Heart right ventricle (tissue), 16 donors: ENCODE data around the gene FBLIM1. TPM values are rescaled to one million over a fixed set of nuclear protein-coding genes. Genes with fewer than 3 reads are reported as not detected.
A peak's percentile ranks its signal among the peaks of the same experiment; 100 is the strongest.

Experiments
- ATAC-seq, 8 donors: fragments of 200-7000 bp; cut with Tn5 transposase; one replicate each; pipeline ENCODE4 v1.9.1; 2020; ENCODE audit warnings: mild to moderate bottlenecking in 8 of 8, moderate library complexity in 8 of 8, moderate number of reproducible peaks in 1 of 8
- DNase-seq, 2 donors: peaks; one replicate each; pipeline ENCODE4 v3.0.0-alpha.2; 2020
- H3K27ac ChIP-seq, 10 donors: fragments of 200-600 bp; sonication (generic) in 2 of 10; one replicate each; pipeline versions ENCODE4 v1.5.0 to v1.8.0; 2020 to 2022; ENCODE audit warnings: mild to moderate bottlenecking in 3 of 10
- H3K27me3 ChIP-seq, 7 donors: fragments of 200-600 bp; one replicate each; pipeline ENCODE4 v1.8.0; 2021 to 2022; ENCODE audit warnings: mild to moderate bottlenecking in 2 of 7
- H3K36me3 ChIP-seq, 9 donors: fragments of 200-600 bp; sonication (generic) in 1 of 9; one replicate each; pipeline versions ENCODE4 v1.5.0 to v1.8.0; 2020 to 2022; ENCODE audit warnings: mild to moderate bottlenecking in 2 of 9
- H3K4me1 ChIP-seq, 9 donors: fragments of 200-600 bp; sonication (generic) in 1 of 9; one replicate each; pipeline versions ENCODE4 v1.5.0 to v1.8.0; 2020 to 2022; ENCODE audit warnings: mild to moderate bottlenecking in 4 of 9
- H3K4me3 ChIP-seq, 10 donors: fragments of 200-600 bp; sonication (generic) in 2 of 10; one replicate each; pipeline versions ENCODE4 v1.5.0 to v1.8.0; 2020 to 2022; ENCODE audit warnings: mild to moderate bottlenecking in 7 of 10, moderate library complexity in 2 of 10
- H3K9me3 ChIP-seq, 11 donors: fragments of 200-600 bp in 10 of 11; sonication (generic) in 2 of 11; one replicate each; pipeline versions ENCODE4 v1.5.0 to v1.8.0; 2013 to 2022; ENCODE audit warnings: mild to moderate bottlenecking in 2 of 11, control low read depth in 1 of 11, moderate library complexity in 1 of 11
- WGBS, 2 donors: extraction: QIAGEN DNeasy Blood & Tissue Kit; methylation state at CpG; one replicate each; pipeline ENCODE4 v1.1.7; 2013; ENCODE audit warnings: inconsistent platforms in 1 of 2; 5-methylcytosine and 5-hydroxymethylcytosine counted together
- intact Hi-C, 10 donors: fragments of 100-400 bp; cut with DNase I; formaldehyde crosslinking; loops; one replicate each; pipeline versions ENCODE4 v1.11.1 to v1.14.2; 2022
- polyA plus RNA-seq, 2 donors: library from polyadenylated mRNA; stranded (reverse); fragments of 200-250 nt; gene quantifications; one replicate each; pipeline ENCODE4 v1.2.3, GENCODE V29; 2013
- total RNA-seq, 10 donors: library from RNA; stranded (reverse); fragmentation: NEBNext Ultra II Directional in 3 of 10; extraction: Animal tissue kit (Norgen Biotek cat#: 25700) in 3 of 10; gene quantifications; one replicate each; pipeline versions ENCODE4 v1.2.1 to v1.2.4, GENCODE V29; 2021 to 2023
- TF ChIP-seq, protein P1 (sequence below), 9 donors: fragments of 200-600 bp; sonication (generic) in 2 of 9; IDR thresholded peaks; one replicate each; pipeline versions ENCODE4 v1.5.0 to v1.8.0; 2021 to 2022; ENCODE audit warnings: antibody characterized with exemption in 9 of 9, mild to moderate bottlenecking in 5 of 9, moderate library complexity in 1 of 9
- donor health status: Arrhythmogenic right ventricular cardiomyopathy.
- donor health status: ischemic (EF 13 %, LVEDD 7.1; RV severe dilation, severe dysfunction).
- donor health status: healthy with polysubstance abuse.
- donor health status: DM: no; HTN: yes; CAD: no.
- donor health status: DM: no; HTN: no; CAD: no.
- donor health status: ischemic (EF 25% LVEDD 6.9; RV normal size, moderate dysfunction).
- donor health status: ischemic (EF 25% LVEDD 5.7; RV mildly dilated, moderate dysfunction).
- donor health status: healthy.
- donor health status: DM: yes; HTN: yes; CAD: no.
- donor health status: Ischemic cardiomyopathy.
- donor health status: ischemic (EF 35%, LVEDD 5.7; RV mildly dilated, moderate dysfunction).
- donor health status: nonischemic (EF 11% LVEDD 7.7; RV severe dilation, severe dysfunction).
- donor health status: DM: yes; HTN: yes; CAD: no.
- donor health status: PGD.
- donor health status: ischemic (EF 29% LVEDD 5.4; RV normal size, mild dysfunction).
- donor health status: nonischemic (EF 23%, LVEDD 6.1; RV moderate dilation, normal function).

Gene FBLIM1
- total and polyA plus RNA-seq, 12 donors: 27.0 to 115 (median 58.7) TPM

- Histone ChIP-seq H3K9me3 (no peaks in the 10 kb centered on the region), H3K4me3 (no peak overlapping the region), H3K27me3 (peaks cover 0 to 26% (median 7%) of the 10 kb centered on the region in 7 donors), H3K4me1 (peaks cover 13 to 65% (median 37%) of the 10 kb centered on the region in 9 donors), H3K27ac (peak overlapping the region in 2 of 10 donors; percentile 3 to 31), H3K36me3 (peaks cover 0 to 38% (median 0%) of the 10 kb centered on the region in 9 donors)
- intact Hi-C loops: no loop called here
- WGBS, 2 donors: 43 to 46% methylated on average over 10 of the region's 10 CpGs
- ATAC-seq (peak in 2 of 8 donors; percentile 1 to 4), DNase-seq (no peak)
- TF ChIP-seq, protein P1, sequence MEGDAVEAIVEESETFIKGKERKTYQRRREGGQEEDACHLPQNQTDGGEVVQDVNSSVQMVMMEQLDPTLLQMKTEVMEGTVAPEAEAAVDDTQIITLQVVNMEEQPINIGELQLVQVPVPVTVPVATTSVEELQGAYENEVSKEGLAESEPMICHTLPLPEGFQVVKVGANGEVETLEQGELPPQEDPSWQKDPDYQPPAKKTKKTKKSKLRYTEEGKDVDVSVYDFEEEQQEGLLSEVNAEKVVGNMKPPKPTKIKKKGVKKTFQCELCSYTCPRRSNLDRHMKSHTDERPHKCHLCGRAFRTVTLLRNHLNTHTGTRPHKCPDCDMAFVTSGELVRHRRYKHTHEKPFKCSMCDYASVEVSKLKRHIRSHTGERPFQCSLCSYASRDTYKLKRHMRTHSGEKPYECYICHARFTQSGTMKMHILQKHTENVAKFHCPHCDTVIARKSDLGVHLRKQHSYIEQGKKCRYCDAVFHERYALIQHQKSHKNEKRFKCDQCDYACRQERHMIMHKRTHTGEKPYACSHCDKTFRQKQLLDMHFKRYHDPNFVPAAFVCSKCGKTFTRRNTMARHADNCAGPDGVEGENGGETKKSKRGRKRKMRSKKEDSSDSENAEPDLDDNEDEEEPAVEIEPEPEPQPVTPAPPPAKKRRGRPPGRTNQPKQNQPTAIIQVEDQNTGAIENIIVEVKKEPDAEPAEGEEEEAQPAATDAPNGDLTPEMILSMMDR (IDR thresholded peaks at IDR 0.05): no peak
Measured at GRCh38 chr1:15764269-15764764, 5.7 kb downstream of the FBLIM1 start.

- H3K27ac ChIP-seq: peak overlapping the region in 1 of 10 donors; percentile 14
- peaks cover 0 to 43% (median 0%) of the 10 kb centered on the region in 9 donors for H3K36me3 ChIP-seq
- WGBS, 2 donors: 88% methylated on average over 15 of the region's 15 CpGs
- no peaks in the 10 kb centered on the region for H3K9me3 ChIP-seq
- no peak overlapping the region for H3K4me3 ChIP-seq
- intact Hi-C loops: no loop called here
- peaks cover 13 to 59% (median 31%) of the 10 kb centered on the region in 9 donors for H3K4me1 ChIP-seq
- H3K27me3 ChIP-seq: peaks cover 0 to 20% (median 2%) of the 10 kb centered on the region in 7 donors
- no peak for ATAC-seq
- TF ChIP-seq, protein P1 (IDR thresholded peaks at IDR 0.05): no peak
- DNase-seq: no peak
Measured at GRCh38 chr1:15764890-15765289, 6.3 kb downstream of the FBLIM1 start.

- ATAC-seq (no peak), DNase-seq (no peak)
- no peaks in the 10 kb centered on the region for H3K9me3 ChIP-seq
- 60 to 71% methylated on average over 20 of the region's 20 CpGs for WGBS, 2 donors
- H3K27ac ChIP-seq: no peak overlapping the region
- H3K36me3 ChIP-seq: peaks cover 0 to 50% (median 5%) of the 10 kb centered on the region in 9 donors
- TF ChIP-seq, protein P1 (IDR thresholded peaks at IDR 0.05): no peak
- intact Hi-C loops: no loop called here
- H3K4me3 ChIP-seq: no peak overlapping the region
- peaks cover 13 to 52% (median 25%) of the 10 kb centered on the region in 9 donors for H3K4me1 ChIP-seq
- peaks cover 0 to 13% (median 0%) of the 10 kb centered on the region in 7 donors for H3K27me3 ChIP-seq
Measured at GRCh38 chr1:15765495-15766194, 7.0 kb downstream of the FBLIM1 start.

DNA sequence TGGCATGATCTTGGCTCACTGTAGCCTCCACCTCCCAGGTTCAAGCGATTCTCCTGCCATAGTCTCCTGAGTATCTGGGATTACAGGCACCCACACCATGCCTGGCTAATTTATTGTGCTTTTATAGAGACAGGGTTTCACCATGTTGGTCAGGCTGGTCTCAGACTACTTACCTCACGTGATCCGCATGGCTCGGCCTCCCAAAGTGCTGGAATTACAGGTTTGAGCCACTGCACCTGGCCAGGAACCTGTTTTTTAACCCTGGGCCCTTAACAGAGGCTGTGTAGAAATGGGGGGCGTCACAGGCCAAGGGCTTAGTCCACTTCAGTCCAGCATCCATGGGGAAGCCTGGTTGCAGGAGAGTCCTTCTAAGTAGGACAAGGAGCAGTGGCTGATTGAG is 9.3 kb downstream of the FBLIM1 start:
- WGBS, 2 donors: 85 to 96% methylated on average over 5 of the region's 5 CpGs
- Histone ChIP-seq H3K36me3 (peaks cover 0 to 73% (median 13%) of the 10 kb centered on the region in 9 donors), H3K27me3 (no peaks in the 10 kb centered on the region), H3K27ac (no peak overlapping the region), H3K4me1 (peaks cover 0 to 29% (median 9%) of the 10 kb centered on the region in 9 donors), H3K4me3 (no peak overlapping the region), H3K9me3 (no peaks in the 10 kb centered on the region)
- DNase-seq (no peak), ATAC-seq (no peak)
- TF ChIP-seq, protein P1 (IDR thresholded peaks at IDR 0.05): no peak
- intact Hi-C loops: no loop called here
